Stimulated activated naive CD8-positive, alpha-beta T cell treated with anti-CD3 and anti-CD28 coated beads, Interleukin-15, Interleukin-2, amounts not matched to agents 100 U/mL and 50 U/mL, for 24 hours (primary cell): Measurements from ENCODE around the gene SEMA5B.

ENCODE experiments used
- ATAC-seq: fragments of 150-1000 bp; cut with Tn5 transposase; one replicate; pipeline ENCODE4 v1.10.0; 2021
- DNase-seq: peaks from one replicate; pipeline ENCODE4 v3.0.0; 2021

SEMA5B gene

DNA sequence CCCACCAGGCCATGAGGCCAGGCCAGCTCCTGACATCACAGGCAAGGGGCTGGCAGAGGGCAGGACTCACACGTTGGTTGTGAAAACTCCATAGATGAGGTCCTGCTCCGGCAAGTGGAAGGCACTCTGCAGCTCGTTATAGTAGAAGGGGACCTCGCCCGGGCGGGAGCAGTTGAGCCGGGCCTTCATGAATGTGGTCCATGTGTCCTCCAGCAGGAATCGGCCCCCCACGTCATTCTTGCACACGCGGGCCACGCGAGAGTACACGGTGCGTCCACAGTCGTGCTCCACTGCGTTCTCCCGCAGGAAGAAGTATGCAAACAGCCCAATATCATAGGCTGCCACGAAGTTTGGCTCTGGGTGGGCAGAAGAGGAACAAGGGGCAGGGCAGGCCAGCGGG, 101.2 kb downstream of the SEMA5B start:
- no peak for ATAC-seq
- no peak for DNase-seq

DNA sequence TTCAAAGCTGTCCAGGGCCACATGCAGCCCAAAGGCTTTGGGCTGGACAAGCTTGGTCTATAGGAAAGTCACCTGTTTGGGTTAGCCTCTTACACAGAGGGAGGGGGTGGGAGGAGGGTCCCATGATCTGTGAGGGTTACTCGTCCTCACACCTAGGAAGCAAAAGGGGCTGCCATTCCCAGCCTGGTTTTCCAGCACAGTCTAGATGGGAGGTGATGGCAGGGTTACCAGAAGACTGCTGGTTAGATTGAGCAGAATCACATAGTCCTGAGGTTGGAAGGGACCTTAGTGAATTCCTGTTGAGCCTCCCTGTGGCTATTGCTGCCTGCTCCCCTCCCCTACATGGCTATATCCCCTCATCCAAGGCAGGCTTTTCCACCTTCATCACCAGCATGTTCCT, 101.8 kb downstream of the SEMA5B start:
- DNase-seq (no peak), ATAC-seq (no peak)

DNA sequence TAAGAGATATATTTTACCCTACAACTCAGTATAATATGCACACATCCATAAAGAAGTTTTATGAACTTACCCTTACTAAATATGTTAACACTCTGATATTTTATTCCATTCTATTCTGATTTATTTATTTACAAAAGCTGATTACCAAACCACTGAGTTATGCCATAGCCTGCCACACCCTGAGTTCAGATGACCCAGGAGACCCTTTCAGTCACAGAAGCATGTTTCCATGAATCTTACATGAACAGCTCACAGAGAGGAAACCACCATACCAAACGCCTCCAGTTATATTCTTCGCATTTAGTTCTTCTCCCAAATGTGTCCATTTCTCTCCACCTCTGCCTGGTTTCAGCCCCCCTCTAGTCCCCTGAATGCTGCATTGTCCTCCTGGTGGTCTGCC, 103.5 kb downstream of the SEMA5B start:
- DNase-seq (no peak), ATAC-seq (no peak)

DNA sequence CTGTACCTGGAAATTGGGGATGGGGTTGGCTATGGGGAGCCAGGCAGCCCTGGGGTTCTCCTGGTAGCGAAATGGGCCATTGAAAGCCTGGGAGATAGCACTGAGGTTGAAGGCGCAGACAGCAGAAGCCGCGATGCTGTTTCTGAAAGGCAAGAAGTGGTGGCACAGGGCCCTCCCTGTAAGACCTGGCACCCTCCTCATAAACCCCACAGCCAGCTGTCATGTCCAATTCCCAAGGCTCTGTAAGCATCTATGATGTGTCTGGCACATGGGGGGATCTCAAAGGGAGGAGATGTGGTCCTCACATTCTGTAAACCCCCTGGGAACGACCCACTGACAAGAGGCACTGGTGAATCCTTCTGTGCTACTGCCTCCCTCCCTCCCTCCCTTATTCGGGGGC, 104.0 kb downstream of the SEMA5B start:
- ATAC-seq (no peak), DNase-seq (no peak)

DNA sequence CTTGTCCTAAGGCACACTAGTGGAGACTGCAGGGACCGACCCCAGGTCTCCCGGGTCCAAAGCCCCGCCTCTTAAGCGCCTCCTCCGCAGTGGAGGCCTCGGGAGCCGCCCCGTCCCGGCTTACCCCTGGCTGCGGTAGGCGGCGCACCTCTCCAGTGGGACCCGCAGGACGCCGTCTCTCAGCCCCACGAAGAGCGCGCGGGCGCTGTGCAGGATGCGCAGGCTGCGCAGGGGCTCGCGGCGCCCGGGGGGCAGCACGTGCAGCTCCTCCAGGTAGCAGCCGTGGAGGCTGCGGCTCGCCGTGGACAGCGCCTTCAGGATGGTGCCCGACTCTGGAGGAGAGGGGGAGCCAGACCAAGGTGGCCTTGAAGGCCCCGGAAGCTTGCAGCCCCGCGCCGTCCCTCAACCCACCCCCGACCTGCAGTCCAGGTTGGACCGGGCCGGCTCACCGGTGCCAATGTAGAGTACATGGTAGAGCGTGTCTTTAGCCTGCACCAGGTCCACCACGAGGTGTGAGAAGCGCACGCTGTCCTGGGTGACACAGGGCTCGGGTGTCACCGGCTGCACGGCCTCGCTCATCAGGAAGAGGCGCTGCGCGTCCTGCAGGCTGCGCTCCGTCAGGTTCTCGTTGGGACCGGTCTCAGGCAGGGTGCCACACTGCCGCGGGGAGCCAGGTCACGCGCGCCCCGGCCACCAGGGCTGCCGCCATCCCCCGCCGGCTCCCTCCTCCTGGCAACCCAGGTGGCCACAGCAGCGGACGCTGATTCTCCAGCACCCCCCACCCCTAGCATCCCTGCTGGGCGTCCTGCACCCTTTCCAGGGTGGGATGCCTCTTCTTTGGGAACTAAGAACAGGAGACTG, 105.5 kb downstream of the SEMA5B start:
- DNase-seq (peak; percentile 54), ATAC-seq (peak; percentile 74)

DNA sequence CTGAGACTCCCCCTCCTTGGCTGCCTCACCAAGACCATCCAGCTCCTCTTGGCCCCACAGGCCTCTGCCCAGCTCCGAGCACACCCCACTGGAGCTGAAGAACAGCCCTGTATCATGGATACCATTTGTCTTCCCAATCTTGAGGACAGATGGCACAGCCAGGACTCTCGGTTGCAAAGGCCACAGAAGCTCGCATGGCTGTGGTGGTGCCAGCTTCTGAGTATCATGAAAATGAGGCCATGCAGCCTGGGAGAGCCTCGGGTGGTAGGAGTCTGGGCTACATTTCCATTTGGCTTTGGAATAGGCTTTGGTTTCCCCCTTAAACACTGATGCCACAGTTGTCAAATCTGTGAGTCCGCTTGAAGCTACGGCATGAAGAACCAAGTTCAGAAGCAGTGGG, 106.6 kb downstream of the SEMA5B start:
- DNase-seq (no peak), ATAC-seq (no peak)

DNA sequence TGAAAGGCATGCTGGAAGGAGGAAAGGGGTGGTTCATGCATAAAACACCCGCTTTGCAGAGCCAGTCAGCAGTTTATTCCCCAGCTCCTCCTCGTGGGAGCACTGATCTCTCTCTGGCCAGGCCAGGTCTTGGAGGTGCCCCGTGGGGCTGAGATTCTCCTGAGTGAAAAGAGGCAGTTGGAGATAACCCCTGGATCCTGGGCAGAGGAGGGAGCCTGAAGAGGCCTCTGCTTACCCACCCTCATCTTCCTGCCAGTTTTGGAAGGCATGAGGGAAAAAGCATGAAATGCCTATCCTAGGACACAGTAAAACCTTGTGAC, 108.3 kb downstream of the SEMA5B start:
- DNase-seq (no peak), ATAC-seq (no peak)

DNA sequence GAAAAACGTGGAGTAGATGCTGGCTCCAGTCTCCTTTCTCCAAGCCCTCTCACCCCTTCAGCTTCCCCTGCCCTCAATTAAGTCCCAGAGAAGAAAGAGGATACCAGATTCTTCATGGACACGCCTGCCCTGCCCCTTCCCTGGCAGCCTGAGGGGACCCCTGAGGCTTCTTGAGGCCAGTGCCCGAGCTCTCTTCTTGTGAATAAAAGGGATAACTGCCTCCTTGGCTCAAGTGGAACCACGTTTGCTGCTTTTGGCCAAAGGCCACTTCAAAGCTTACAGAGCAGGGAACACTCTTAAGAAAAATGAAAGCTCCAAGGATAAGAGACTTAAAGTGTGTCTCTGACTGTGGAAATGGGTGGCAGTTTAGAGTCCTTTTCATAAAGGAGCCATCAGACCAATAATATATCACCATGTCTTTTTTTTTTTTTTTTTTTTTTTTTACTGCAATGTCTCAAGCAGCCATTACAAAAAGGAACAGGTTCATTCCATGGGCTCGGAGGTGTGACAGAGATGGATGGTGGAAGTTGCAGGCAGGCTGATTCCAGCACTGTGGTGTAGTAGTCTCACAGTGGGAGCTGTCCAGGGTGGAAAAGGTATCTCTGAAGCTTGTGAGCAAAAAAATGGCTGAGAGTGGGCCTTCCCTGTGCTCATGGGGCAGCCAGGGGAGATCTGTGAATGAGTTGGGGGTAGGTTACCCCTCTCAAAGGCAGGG, 108.8 kb downstream of the SEMA5B start:
- ATAC-seq, result no peak
- no peak for DNase-seq

DNA sequence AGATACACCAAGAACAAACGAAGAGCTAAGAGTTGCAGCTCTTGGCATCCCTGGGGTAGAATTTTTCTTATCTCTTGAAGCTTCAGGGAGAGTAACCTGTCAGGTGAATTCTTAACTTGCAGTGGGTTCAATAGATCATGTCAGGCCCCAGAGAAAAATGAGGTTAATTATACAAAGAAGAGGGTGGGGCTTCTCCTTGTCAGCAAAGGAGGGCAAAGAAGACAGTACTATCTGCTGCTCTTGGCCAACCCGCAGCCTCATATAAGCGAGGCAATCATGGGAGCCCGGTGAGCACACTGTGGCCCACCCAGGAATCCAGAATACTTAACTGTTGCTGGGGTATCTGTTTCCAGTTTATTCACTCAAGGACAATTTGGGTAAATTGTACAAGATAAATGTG, 110.2 kb downstream of the SEMA5B start:
- ATAC-seq, result no peak
- no peak for DNase-seq

DNA sequence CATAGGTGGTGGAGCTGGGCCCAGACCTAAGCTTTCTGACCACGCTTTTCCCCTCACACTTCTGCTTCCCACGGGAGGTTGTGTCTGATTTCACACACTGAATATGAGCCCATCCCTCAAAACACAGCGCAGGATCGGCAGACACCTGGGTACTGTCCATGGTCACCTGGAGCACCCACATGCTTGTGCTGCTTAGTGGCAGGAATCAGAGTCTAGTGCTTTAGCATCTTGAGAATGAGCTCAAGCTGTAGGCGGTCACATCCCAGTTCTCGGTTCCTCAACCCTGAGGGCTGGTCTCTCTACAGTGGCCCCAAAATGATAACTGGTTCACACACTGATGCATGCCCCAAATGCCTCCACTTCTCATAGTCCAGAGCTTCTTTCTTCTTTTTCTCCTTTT, 111.0 kb downstream of the SEMA5B start:
- DNase-seq, result no peak
- ATAC-seq, result no peak

DNA sequence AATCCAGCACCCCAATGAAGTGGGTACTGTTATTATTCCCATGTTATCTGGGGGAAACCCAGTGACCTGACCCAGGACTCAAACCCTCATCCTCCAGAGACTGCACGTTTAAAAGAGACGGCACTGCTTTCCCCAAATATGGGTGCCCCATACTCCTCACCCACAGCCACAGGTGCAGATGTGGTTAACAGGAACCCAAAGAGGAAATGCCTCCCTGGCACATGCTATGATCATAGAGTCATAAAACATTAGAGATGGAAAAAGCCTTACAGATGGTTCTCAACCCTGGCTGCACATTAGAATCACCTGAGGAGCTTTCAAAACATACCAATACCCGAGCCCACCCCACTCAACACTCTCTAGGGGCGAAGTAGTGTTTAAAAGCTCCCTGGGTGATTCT, 111.5 kb downstream of the SEMA5B start:
- DNase-seq (no peak), ATAC-seq (no peak)

DNA sequence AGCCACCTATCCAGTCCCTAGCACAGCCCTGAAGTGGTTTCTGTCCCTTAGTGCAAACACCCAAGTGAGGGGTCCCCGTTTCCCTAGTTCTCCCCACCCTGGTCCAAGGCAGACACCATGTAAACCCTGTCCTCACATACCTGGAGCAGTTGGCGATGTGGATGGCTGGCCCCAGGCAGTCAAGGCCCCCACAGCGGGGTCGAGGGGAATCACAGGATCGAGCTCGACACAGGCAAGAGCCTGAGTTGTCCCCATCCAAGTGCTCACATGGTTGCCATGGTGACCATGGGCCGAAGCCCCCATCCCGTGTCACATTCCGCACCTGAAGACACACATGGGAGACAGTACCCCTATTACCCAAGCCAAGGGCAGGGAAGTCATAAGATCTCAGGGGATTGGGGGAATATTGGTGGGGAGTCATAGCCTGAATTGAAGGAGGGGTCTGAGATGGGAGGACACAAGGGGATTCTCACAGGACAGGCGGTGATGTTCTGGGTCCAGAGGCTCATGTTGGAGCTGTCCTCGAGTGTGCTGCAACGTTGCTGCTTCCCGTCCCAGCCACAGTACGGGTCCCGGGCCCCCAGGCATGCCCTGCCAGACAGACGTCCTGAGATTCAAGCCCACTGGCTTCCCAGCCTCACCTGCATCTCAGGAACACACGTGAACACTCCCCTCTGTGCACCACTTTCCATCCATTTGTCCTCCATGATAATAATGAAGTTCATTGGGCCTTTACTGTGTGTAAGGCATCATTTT, 112.1 kb downstream of the SEMA5B start:
- no peak for ATAC-seq

DNA sequence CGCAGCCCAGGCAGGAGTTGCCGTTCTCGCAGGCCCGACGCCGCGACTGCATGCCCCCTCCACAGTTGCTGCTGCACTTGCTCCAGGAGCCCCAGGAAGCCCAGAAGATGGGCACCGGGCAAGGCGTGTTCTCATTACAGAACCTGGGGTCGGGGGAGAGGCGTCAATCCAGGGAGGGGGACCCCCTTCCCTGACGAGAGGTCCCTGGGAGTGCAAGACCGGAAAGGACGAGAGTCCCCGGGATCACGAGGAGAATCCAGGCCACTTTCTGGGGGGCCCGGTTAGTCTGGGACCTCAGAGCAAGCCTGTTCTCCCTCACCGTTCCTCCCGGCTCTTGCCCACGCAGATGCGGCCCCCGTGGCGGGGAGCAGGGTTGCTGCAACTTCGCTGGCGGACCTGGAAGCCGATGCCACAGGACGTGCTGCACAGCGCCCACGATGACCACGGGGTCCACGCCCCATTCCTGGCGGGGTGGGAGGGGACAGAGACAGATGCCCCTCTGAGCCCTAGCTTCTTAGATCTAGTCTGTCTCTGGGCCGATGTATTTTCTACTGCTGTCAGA, 113.9 kb downstream of the SEMA5B start:
- DNase-seq (no peak), ATAC-seq (no peak)

More for the DNA sequence above, 112.1 kb downstream of the SEMA5B start:
- DNase-seq, result no peak

DNA sequence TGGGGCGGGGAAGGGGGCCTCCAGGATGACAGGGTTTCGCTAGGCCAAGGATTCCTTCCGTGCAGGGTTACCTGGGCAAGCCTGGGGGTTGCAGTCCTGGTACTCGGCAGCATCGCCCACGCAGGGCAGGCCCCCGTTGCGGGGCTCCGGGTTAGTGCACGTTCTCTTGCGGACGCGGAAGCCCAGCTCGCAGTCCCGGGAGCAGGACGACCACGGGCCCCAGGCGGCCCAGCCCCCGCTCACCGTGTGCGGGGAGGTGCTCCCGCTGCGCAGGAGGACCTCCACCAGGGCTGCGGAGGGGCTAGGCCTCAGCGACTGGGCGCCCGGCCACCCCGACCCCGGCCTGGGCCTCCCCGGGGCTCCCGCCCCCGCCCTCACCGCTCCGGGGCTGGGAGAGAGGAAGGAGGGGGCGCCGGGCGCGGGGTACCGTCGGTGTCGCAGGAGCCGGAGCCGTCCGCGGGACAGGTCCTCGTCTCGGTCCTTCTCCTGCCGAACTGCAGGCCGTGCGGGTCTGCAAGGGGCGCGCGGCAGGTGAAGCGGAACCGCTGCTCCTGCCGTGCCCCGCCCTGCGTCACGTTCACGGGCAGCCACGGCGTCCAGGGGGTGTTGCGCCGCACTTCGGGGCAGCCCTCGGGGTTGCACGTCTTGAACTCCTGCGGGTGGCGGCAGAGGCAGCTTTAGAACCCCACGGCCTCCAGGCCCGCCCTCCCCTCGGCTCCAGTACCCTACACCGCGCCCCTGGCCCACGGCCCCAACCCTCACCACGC, 114.6 kb downstream of the SEMA5B start:
- DNase-seq (no peak), ATAC-seq (no peak)

DNA sequence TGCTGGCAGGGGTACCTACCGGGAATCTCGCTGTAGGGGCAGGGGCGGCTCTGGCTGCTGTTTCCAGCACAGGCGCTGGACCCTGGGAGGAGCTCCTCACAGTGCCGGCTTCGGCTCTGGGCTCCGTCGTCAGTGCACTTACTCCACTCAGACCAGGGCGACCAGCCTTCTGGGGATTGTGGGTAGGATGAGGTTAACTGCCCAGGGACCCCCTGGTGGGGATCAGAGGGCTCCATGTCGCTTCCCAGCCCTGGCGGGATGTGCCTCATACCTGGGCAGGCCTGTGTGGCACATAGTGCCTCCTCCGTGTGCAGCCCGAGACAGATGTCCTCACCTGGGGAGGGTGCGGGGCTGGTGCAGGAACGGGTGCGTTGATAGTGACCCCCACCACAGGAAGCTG, 115.7 kb downstream of the SEMA5B start:
- ATAC-seq (no peak), DNase-seq (no peak)

DNA sequence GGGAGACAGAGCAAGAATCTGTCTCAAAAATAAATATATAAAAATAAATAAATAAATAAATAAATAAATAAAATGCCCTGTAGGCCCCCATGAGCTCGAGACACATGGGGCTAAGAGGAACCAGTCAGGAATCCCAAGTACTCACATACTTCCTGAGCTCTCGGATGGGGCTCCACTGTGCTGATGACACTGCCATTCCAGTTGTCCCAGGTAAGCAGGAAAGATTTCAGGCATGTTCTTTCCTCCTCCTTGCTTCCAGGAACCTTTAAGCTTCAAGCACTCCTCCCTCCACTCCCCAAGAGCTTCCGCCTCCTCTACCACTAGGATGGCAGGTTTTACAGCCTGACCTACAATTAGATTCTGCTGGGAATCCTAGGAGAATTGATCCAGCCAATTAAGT, 119.3 kb downstream of the SEMA5B start:
- DNase-seq, result no peak
- ATAC-seq, result no peak

DNA sequence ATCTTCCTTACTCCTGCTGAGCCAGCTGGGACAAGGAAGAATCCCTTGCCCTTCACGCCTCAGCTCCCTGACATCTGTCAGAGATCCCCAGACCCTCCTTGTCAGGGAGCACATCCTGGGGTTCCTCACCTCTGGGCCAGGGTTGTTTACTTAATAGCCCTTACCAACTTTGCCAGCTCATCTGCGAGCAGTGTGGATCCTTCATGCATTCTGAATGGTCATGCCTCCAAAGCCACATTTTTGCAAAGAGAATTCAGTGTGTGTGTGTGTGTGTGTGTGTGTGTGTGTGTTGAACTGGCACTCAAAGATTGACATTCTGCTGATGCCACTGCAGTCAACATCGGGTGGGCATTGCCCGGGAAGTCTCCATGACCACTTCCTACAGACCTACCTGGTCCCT, 120.1 kb downstream of the SEMA5B start:
- DNase-seq, result no peak
- ATAC-seq, result no peak

DNA sequence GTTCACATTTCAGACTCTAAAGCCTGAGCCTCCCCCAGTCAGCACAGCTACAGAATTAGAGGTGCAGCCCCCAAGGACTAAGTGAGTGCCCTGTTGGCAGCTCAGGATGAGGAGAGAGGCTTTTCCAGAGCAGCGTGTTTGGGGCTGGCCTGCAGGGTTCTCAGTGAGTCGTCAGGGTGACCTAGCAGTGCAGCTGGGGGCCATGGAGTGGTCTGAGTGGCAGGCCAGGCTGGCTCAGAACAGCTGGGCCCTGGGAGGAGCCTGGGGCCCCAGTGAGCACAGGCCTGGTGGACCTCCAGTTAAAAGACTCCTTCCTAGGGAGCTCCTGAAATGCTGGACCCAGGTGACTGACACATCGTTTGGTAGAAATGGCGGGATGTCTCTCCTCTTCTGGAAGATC, 124.4 kb downstream of the SEMA5B start:
- no peak for DNase-seq
- no peak for ATAC-seq

DNA sequence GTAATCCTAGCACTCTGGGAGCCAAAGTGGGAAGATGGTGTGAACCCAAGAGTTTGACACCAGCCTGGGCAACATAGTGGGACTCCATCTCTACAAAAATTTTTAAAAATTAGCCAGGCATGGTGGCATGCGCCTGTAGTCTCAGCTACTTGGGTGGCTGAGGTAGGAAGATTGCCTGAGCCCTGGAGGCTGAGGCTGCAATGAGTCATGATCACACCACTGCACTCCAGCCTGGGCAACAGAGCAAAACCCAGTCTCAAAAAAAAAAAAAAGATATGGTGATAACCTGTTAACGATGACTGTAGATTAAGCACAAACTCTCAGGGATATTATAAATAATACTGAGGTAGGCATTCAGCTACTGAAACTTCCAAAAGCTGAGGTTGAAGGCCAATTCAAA, 125.2 kb downstream of the SEMA5B start:
- DNase-seq (no peak), ATAC-seq (no peak)

DNA sequence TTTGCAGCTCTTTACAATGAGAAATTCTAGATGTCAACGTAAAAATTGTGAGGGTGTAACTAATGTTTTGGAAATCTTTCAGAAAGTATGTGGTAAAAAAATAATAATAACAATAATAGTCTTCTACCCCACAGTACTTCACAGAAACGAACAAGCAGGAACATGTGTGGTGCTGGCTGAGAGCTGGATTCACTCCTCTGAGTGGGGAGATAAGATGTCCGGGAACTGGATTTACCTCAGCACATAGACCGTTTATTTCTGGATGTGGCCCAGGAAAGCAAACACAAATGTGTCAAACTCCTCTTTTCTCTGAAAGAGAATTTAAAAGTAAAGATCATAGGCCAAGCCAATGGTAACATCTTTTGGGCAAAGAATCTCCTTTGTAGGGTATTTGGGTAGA, 129.3 kb downstream of the SEMA5B start:
- no peak for ATAC-seq
- DNase-seq, result no peak

DNA sequence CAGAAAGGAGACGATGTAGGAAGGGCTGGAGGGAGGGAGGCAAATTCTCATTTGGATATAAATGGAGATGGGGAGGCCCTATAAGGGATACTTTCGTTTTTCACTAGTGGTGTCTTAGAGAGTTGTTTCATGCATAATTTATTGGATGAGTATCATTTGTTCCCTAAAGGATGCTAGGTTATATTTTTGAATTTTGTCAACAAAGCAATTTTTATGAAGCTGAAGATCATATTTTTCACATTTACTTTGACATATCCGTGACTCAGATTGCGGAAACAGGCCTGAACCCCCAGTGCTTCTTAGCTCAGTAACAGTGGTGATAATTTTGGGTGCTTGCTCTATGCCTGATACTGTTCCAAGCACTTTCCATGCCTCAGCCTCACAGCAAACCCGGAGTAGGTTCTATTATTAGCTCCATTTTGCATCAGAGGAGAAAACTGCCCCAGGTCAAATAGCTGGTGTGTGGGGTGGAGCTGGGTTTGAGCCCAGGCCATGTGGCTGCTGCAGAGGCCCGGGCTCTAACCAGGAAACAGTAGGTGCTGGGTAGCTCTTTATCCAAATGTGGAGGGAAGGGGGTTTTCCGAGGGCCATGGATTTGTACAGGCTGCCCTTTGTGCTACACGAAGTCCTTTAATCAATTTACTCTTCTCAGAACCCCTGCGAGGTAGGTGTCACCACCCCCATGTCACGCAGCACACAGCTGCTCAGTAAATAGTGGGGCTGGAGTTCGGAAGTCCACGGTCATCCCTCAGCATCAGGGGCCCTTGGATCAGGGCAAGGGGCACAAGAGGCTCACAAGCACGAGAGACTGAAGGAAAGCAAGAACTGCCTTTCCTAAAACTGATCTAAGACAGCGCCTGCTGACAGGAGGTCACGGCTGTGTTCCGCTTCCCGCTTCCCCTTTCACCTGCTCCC, 133.6 kb downstream of the SEMA5B start:
- no peak for DNase-seq
- no peak for ATAC-seq
